ENCODE measurements around the gene C5orf24.

C5orf24 gene

GRCh38 chr5:134851307-134851923, 5.6 kb downstream of the C5orf24 start:
- TF ChIP-seq REST (IDR thresholded peaks at IDR 0.05; ENCODE audit: low read depth) (no peak), RAD21 (IDR thresholded peaks at IDR 0.05; ENCODE audit: low read depth) (peak; percentile 22), YY1 (IDR thresholded peaks at IDR 0.05; ENCODE audit: low read depth) (no peak)

- TF ChIP-seq EGR1 (IDR thresholded peaks at IDR 0.05) (no peak), TAF1 (IDR thresholded peaks at IDR 0.05; ENCODE audit: low read depth) (no peak), TEAD4 (IDR thresholded peaks at IDR 0.05) (no peak), EP300 (IDR thresholded peaks at IDR 0.05; ENCODE audit: borderline replicate concordance) (no peak), TCF12 (IDR thresholded peaks at IDR 0.05; ENCODE audit: low read depth) (no peak), CEBPB (IDR thresholded peaks at IDR 0.05) (no peak), REST (IDR thresholded peaks at IDR 0.05; ENCODE audit: low read depth) (no peak), NFIC (IDR thresholded peaks at IDR 0.05) (no peak), CREB1 (IDR thresholded peaks at IDR 0.05; ENCODE audit: low read depth) (no peak), YY1 (IDR thresholded peaks at IDR 0.05; ENCODE audit: low read depth) (no peak), ZBTB7A (IDR thresholded peaks at IDR 0.05; ENCODE audit: low read depth) (no peak), FOXM1 (IDR thresholded peaks at IDR 0.05; ENCODE audit: borderline replicate concordance, low read depth) (no peak), RAD21 (IDR thresholded peaks at IDR 0.05; ENCODE audit: low read depth) (no peak), USF1 (IDR thresholded peaks at IDR 0.05) (no peak), MAX (IDR thresholded peaks at IDR 0.05) (no peak)
Observed at GRCh38 chr5:134857401-134857800, 11.6 kb downstream of the C5orf24 start.

GRCh38 chr5:134864707-134865106, 18.9 kb downstream of the C5orf24 start:
- TF ChIP-seq ZBTB7A (IDR thresholded peaks at IDR 0.05; ENCODE audit: low read depth) = no peak
- no peak for TF ChIP-seq TCF12 (IDR thresholded peaks at IDR 0.05; ENCODE audit: low read depth)
- TF ChIP-seq NFIC (IDR thresholded peaks at IDR 0.05) = no peak
- no peak for TF ChIP-seq YY1 (IDR thresholded peaks at IDR 0.05; ENCODE audit: low read depth)
- no peak for TF ChIP-seq TAF1 (IDR thresholded peaks at IDR 0.05; ENCODE audit: low read depth)
- no peak for TF ChIP-seq EP300 (IDR thresholded peaks at IDR 0.05; ENCODE audit: borderline replicate concordance)
- no peak for TF ChIP-seq REST (IDR thresholded peaks at IDR 0.05; ENCODE audit: low read depth)
- no peak for TF ChIP-seq EGR1 (IDR thresholded peaks at IDR 0.05)
- no peak for TF ChIP-seq RAD21 (IDR thresholded peaks at IDR 0.05; ENCODE audit: low read depth)
- no peak for TF ChIP-seq TEAD4 (IDR thresholded peaks at IDR 0.05)
- no peak for TF ChIP-seq CEBPB (IDR thresholded peaks at IDR 0.05)
- no peak for TF ChIP-seq CREB1 (IDR thresholded peaks at IDR 0.05; ENCODE audit: low read depth)
- no peak for TF ChIP-seq USF1 (IDR thresholded peaks at IDR 0.05)
- no peak for TF ChIP-seq FOXM1 (IDR thresholded peaks at IDR 0.05; ENCODE audit: borderline replicate concordance, low read depth)
- no peak for TF ChIP-seq MAX (IDR thresholded peaks at IDR 0.05)

- no peak for TF ChIP-seq YY1 (IDR thresholded peaks at IDR 0.05; ENCODE audit: low read depth)
- TF ChIP-seq CEBPB (IDR thresholded peaks at IDR 0.05) = no peak
- no peak for TF ChIP-seq USF1 (IDR thresholded peaks at IDR 0.05)
- no peak for TF ChIP-seq MAX (IDR thresholded peaks at IDR 0.05)
- no peak for TF ChIP-seq EGR1 (IDR thresholded peaks at IDR 0.05)
- TF ChIP-seq TAF1 (IDR thresholded peaks at IDR 0.05; ENCODE audit: low read depth) = no peak
- no peak for TF ChIP-seq NFIC (IDR thresholded peaks at IDR 0.05)
- no peak for TF ChIP-seq TCF12 (IDR thresholded peaks at IDR 0.05; ENCODE audit: low read depth)
- no peak for TF ChIP-seq REST (IDR thresholded peaks at IDR 0.05; ENCODE audit: low read depth)
- no peak for TF ChIP-seq ZBTB7A (IDR thresholded peaks at IDR 0.05; ENCODE audit: low read depth)
- no peak for TF ChIP-seq EP300 (IDR thresholded peaks at IDR 0.05; ENCODE audit: borderline replicate concordance)
Observed at GRCh38 chr5:134873494-134873893, 27.7 kb downstream of the C5orf24 start.
